ENCODE measurements around the gene BLOC1S4.

The BLOC1S4 gene

DNA sequence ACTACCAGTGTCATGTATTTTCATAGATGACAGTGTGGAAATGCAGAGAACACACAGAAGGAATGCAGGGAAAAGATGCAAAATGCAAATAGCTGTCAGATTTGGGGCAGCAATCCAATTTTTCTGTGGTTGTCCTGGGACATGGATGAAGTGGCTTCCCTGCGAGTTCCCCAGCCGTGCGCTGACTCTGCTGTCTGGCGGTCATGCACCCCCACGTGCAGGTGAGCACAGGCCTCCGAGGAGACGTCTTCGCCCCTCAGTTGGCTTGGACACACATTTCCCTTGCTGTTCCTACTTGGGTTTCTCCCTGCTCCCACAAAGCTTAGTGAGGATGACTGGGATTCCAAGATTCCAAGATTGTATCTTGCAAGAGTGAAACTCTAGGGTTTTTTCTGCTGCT lies 24.4 kb downstream of the BLOC1S4 start:
- no peaks in the 10 kb centered on the region for H3K9me3 Mint-ChIP-seq
- no peak overlapping the region for H3K4me3 Mint-ChIP-seq
- H3K4me1 Mint-ChIP-seq: no peaks in the 10 kb centered on the region
- H3K27me3 Mint-ChIP-seq: peaks cover 1% of the 10 kb centered on the region
- no peak overlapping the region for H3K27ac Mint-ChIP-seq
- peaks cover 2% of the 10 kb centered on the region for H3K36me3 Mint-ChIP-seq

DNA sequence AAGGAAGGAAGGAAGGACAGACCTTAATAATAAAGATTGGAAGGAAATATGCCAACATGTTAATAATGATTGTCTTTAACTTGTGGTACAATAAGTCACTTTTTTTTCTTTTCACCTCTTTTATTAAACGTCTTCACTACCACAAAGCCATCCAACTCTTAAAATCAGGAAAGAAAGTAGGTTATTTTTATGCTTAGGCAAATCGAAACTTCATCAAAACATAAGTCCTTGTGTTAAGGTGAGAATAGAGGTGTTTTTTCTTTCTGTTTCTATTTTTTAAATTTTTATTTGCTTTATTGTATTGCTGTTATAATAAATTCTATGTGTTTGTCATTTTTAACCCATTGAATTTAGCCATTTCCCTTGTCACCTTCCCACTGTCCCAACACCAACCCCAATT lies 26.5 kb downstream of the BLOC1S4 start:
- H3K27ac Mint-ChIP-seq: peak overlapping the region; percentile 56

DNA sequence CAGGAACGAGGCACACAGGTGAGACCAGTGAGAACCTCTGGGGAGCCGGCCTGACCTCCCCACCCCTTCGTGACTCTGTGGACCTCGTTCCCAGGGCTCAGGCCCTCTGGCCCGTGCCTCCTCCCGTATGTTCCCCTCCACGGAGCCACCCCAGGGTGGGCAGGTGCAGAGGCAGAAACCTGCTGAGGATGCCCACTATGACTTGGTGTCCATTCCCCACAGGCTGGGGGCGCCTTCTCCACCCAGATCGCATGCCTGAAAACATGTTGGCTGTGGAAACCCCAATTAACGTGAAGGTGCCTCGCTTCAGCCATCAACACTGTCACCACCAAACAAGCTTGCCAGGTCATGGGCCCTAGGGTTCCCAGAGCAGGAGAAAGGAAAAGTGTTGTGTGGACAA lies 27.0 kb downstream of the BLOC1S4 start:
- Mint-ChIP-seq H3K27ac (no peak overlapping the region), H3K36me3 (peaks cover 2% of the 10 kb centered on the region), H3K9me3 (no peaks in the 10 kb centered on the region), H3K4me1 (no peaks in the 10 kb centered on the region), H3K27me3 (peaks cover 1% of the 10 kb centered on the region), H3K4me3 (no peak overlapping the region)

More for the DNA sequence above, 26.5 kb downstream of the BLOC1S4 start:
- Mint-ChIP-seq H3K4me3 (no peak overlapping the region), H3K27me3 (peaks cover 1% of the 10 kb centered on the region), H3K36me3 (peaks cover 2% of the 10 kb centered on the region), H3K4me1 (no peaks in the 10 kb centered on the region), H3K9me3 (no peaks in the 10 kb centered on the region)

DNA sequence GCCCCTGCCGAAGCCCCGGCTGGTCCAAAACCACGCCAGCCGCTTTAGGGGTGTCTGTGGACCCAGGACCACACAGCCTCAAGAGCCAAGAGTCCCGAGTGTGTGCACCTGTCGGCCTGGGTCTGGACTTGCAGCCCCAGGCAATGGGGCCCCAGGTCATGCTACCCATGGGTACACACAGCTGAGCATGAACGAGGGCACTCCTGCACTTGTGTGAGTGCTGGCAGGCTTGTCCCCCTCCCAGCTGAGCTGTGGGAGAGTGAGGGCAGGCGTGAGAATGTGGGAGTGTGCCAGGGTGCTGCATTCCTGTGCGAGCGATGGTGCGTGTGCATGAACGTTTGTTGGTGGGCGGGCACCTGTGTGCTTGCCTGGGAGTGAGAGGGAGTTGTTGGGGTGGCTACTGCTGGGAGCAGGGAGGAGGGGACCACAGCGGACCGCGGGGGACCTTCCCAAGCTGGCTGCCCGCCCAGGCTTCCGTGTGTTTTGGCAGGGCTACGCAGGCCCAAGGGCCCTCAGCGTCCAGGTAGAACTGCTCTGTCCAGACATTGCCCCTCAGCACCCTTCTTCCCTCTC lies 30.8 kb downstream of the BLOC1S4 start:
- Mint-ChIP-seq H3K4me3 (no peak overlapping the region), H3K36me3 (no peaks in the 10 kb centered on the region), H3K27me3 (no peaks in the 10 kb centered on the region), H3K9me3 (no peaks in the 10 kb centered on the region), H3K27ac (no peak overlapping the region), H3K4me1 (peaks cover 6% of the 10 kb centered on the region)

DNA sequence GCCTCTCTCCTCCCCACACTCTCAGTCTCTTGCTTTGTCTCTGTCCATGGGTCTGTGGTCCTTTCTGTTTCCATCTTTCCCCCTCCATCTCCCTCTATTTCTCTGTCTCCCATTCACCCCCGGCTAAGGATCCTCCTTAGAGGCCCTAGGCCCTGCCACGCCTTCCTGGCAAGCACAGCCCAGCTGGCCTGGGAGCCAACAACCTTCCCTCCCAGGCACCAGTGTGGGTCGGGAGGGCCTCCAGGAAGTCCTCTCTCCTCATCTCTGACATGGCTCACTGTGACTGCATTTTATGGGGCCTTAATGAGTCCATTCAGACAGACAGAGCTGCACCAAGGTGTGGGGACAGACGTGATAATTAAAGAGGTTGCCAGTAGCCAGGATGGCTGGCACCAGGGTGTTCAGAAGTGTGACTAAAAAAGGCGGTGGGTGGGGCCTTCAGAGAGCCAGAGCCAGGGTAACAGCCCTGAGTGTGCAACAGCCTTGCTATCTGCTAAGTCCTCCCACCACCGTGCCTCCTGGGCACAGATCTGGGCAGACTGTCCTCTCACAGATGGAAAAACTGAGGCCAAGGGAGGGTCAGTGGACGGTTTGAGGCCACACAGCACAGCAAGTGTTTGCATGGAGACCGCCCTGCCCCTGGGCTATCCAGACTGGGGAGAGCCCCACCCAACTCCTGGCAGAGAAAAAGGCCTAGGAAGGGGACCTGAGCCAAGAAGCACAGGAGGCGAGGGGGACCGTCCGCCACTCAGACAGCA lies 31.5 kb downstream of the BLOC1S4 start:
- no peak overlapping the region for H3K27ac Mint-ChIP-seq

DNA sequence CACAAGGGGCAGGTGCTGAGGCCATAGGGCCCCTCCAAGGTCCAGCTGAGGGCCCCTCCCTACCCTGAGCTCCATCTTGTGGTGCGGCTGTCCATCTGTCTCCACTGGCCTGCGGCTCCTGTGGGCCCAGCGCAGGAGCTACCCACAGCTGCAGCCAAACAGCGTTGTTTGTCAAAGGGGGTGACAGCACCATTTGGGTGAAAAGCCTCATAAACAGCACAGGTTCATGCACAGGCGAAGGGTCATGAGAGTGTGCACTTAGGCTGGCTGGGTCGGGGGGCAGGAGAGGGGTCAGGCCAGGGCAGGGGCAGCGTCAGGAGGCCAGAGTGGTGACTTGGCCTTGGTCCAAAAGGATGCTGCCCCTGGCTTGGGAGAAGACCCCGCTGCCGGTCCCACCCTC lies 32.3 kb downstream of the BLOC1S4 start:
- no peaks in the 10 kb centered on the region for H3K36me3 Mint-ChIP-seq
- H3K4me1 Mint-ChIP-seq: peaks cover 8% of the 10 kb centered on the region
- H3K27ac Mint-ChIP-seq: no peak overlapping the region
- H3K27me3 Mint-ChIP-seq: no peaks in the 10 kb centered on the region
- no peak overlapping the region for H3K4me3 Mint-ChIP-seq
- no peaks in the 10 kb centered on the region for H3K9me3 Mint-ChIP-seq

More for the DNA sequence above, 31.5 kb downstream of the BLOC1S4 start:
- no peaks in the 10 kb centered on the region for H3K36me3 Mint-ChIP-seq
- peaks cover 8% of the 10 kb centered on the region for H3K4me1 Mint-ChIP-seq
- H3K9me3 Mint-ChIP-seq: no peaks in the 10 kb centered on the region
- no peak overlapping the region for H3K4me3 Mint-ChIP-seq
- no peaks in the 10 kb centered on the region for H3K27me3 Mint-ChIP-seq

DNA sequence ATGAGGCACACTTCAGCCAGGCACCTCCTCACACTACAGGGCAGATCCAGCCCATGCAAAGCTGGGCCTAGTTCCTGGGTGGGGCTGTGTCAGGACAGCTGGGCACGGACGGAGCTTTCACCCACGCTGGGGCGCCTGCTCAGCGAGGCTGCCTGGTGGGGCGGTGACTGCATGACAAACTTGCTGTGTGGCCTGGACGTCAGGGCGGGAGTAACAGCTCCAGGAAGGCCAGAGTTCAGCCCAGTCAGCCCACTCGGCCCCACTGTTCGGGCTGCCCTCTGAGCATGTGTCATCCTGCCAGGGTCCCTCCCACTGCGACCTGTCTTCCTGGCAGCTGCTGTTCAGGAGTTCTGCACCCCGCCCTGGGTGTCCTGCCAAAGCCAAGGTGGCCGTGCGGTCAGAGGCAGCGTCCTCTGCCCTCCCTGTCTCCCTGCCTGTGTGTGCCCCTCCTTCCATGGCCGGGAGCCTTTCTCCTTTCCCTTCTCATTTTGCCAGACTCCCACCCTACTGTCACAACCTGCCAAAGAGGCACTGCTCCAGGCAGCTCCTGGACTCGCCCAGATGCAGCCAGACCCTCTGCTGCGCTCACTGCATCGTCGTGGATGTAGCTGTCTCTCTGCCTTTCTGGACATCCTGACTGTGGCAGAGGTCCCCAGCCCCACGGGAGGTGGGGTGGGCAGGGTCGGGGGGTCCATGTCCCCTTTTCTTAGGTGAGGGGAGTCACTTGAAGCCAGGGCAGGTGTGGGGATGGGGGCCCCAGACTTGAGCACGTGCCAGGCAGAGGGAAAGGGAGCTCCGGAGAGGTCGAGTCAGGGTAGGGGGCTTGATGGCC lies 33.6 kb downstream of the BLOC1S4 start:
- H3K4me3 Mint-ChIP-seq: no peak overlapping the region
- no peaks in the 10 kb centered on the region for H3K27me3 Mint-ChIP-seq
- no peaks in the 10 kb centered on the region for H3K9me3 Mint-ChIP-seq
- no peaks in the 10 kb centered on the region for H3K36me3 Mint-ChIP-seq
- H3K27ac Mint-ChIP-seq: no peak overlapping the region
- H3K4me1 Mint-ChIP-seq: peaks cover 8% of the 10 kb centered on the region

DNA sequence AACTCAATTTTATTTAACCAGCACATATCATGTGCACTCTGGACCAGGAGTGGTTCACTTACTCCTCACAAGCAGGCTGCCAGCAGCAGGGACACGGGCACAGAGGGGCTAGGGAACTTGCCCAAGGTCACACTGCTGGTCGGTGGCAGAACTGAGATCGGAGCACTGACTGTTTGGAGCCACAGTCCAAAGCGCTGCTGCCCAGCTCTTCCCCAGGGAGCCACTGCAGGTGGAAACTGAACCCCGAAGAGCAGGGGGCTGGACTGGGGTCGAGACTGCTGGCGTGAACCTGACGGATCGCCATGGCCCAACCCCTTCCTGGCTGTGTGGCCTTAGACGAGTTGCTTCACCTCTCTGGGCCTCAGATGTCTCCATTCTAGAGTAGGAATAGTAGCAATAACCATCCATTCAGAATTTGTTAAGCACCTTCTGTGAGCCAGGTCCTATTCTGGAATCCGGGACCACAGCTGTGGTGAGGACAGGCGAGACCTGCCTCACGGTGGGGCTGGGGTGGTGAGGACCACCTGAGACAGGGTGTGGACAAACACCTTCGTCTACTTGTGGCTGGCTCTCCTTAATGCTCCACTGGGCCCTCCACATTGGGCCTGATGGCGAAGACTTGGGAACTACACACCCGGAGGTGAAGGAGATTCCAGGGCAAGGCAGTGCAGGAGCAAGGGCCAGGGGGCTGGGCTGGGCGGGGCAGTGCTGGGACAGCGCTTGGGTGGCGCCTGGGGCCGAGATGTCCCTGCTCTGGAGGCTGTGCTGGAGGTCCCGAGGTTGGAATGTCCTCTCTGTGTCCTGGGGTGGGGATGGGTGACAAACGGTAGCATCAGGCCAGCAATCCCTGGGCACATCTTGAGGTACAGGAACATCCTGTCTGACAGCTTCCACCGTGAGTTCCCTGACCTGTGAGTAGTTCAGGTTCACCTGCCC lies 34.6 kb downstream of the BLOC1S4 start:
- H3K27ac Mint-ChIP-seq: no peak overlapping the region
- H3K4me3 Mint-ChIP-seq: peak overlapping the region; percentile 64
- no peaks in the 10 kb centered on the region for H3K9me3 Mint-ChIP-seq

DNA sequence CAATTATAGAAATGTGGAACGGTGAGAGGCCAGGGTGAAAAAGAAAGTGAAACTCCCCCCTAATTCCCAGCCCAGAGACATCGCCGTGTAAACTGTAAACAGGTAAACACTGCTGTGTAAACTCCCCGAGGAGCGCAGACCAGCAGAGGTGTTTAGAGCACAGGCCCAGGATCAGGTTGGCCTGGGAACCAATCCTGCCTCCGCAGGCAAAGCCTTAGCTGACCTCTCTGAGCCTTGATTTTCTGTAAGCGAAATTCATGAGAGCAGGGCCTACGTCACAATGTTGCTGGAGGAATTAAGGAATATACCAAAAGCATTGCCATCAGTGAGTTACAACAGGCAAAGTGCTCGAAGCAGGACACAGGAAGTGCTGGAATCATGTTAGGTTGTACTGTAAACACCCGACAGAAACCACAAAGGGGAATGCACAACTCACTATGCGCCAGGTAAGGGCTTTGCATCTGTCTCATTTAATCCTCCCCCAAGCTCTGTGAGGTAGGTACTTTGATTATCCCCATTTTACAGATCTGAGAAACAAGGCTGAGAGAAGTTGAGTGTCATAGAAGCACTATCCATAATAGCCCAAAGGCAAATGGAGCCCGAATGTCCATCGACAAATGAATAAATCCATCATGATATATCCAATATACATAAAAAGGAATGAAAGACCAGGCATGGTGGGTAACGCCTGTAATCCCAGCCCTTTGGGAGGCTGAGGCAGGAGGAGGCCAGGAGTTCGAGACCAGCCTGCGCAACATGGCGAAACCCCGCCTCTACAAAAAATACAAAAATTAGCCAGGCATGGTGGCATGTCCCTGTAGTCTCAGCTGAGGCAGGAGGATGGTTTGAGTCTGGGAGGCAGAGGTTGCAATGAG lies 35.9 kb downstream of the BLOC1S4 start:
- Mint-ChIP-seq H3K27me3 (no peaks in the 10 kb centered on the region), H3K4me1 (peaks cover 8% of the 10 kb centered on the region), H3K9me3 (no peaks in the 10 kb centered on the region), H3K4me3 (peak overlapping the region; percentile 64), H3K27ac (no peak overlapping the region), H3K36me3 (no peaks in the 10 kb centered on the region)

More for the DNA sequence above, 34.6 kb downstream of the BLOC1S4 start:
- Mint-ChIP-seq H3K27me3 (no peaks in the 10 kb centered on the region), H3K36me3 (no peaks in the 10 kb centered on the region), H3K4me1 (peaks cover 8% of the 10 kb centered on the region)

DNA sequence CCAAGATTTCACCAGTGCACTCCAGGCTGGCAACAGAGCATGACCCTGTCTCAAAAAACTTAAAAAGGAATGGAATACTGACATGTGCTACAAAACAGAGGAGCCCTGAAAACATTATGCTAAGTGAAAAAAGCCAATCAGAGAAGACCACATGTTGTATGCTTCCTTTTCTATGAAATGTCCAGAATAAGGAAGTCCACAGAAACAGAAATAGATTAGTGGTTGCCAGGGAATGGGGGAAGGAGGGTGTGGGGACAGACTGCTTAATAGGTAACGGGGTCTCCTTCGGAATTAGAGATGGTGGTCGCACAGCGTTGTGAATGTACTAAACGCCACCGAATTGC lies 36.5 kb downstream of the BLOC1S4 start:
- no peaks in the 10 kb centered on the region for H3K27me3 Mint-ChIP-seq
- no peaks in the 10 kb centered on the region for H3K9me3 Mint-ChIP-seq
- H3K4me1 Mint-ChIP-seq: peaks cover 8% of the 10 kb centered on the region
- H3K4me3 Mint-ChIP-seq: no peak overlapping the region
- H3K27ac Mint-ChIP-seq: no peak overlapping the region
- no peaks in the 10 kb centered on the region for H3K36me3 Mint-ChIP-seq

DNA sequence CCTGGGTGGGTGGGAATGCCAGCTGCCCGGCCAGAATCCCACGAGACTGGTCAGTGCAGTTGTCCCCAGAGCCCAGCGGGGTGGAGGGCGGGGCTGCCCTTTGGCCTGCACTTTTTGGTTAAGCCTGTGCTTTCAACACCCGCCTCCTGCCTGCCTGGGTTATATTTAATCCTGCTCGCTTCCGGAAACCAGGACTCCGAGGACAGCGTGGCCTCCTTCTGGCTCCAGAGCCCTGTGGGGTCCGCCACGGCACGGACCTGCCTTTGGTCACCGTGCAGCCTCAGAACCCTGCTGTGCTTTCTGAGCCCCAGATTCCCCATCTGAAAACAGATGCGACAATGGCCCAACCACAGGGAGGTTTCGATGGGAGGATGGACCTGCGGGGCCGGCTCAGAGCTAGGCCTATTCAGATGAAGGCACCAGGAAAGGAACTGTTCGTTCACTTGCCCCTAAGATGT lies 37.2 kb downstream of the BLOC1S4 start:
- Mint-ChIP-seq H3K4me3 (no peak overlapping the region), H3K27me3 (no peaks in the 10 kb centered on the region), H3K9me3 (no peaks in the 10 kb centered on the region), H3K36me3 (no peaks in the 10 kb centered on the region), H3K27ac (no peak overlapping the region), H3K4me1 (peaks cover 8% of the 10 kb centered on the region)

DNA sequence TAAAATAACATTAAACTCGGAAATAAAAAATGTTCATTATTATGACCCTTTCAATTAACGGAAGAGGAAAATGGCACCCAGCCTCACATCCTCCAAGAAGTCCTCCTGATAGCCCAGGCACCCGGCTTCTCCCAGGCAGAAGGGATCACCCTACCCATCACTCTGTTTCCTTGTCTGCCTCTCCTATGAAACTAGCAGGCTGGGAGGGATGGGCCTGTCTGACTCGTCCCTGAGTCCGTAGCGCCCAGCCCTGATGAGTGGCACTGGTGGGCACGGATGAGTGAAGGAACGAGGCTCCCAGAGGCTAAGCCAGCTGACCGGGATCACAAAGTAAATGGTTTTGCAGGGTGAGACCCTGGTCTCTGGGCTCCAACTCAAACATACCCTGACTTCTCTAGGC lies 37.9 kb downstream of the BLOC1S4 start:
- no peaks in the 10 kb centered on the region for H3K36me3 Mint-ChIP-seq

DNA sequence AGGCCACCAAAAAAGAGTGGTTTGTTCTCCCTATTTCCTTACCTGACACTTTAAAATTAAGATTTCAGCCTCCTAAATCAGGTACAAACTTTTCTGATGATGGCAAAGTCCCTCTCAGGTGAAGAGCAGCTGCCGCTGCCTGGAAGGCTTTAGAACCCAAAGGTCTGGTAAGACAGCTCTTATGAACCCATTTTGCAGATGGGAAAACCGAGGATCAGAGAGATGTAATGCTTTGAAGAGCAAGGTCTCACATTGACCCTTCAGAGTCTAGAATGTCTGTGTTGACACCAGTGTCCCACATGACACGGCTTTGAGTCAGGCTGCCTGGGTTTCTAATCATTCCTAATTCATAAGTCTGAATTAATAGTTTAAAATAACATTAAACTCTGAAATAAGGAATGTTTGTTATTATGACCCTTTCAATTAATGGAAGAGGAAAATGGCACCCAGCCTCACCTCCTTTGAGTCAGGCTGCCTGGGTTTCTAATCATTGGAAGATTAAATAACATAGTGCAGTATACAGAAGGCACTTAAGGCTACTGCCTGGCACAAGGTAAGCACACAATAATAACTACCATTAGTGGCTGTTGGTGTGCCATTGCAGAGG lies 38.6 kb downstream of the BLOC1S4 start:
- Mint-ChIP-seq H3K4me1 (peaks cover 8% of the 10 kb centered on the region), H3K27me3 (no peaks in the 10 kb centered on the region), H3K36me3 (no peaks in the 10 kb centered on the region), H3K27ac (no peak overlapping the region), H3K9me3 (no peaks in the 10 kb centered on the region), H3K4me3 (no peak overlapping the region)

More for the DNA sequence above, 37.9 kb downstream of the BLOC1S4 start:
- no peak overlapping the region for H3K27ac Mint-ChIP-seq
- H3K4me3 Mint-ChIP-seq: no peak overlapping the region
- H3K9me3 Mint-ChIP-seq: no peaks in the 10 kb centered on the region
- peaks cover 8% of the 10 kb centered on the region for H3K4me1 Mint-ChIP-seq
- no peaks in the 10 kb centered on the region for H3K27me3 Mint-ChIP-seq

DNA sequence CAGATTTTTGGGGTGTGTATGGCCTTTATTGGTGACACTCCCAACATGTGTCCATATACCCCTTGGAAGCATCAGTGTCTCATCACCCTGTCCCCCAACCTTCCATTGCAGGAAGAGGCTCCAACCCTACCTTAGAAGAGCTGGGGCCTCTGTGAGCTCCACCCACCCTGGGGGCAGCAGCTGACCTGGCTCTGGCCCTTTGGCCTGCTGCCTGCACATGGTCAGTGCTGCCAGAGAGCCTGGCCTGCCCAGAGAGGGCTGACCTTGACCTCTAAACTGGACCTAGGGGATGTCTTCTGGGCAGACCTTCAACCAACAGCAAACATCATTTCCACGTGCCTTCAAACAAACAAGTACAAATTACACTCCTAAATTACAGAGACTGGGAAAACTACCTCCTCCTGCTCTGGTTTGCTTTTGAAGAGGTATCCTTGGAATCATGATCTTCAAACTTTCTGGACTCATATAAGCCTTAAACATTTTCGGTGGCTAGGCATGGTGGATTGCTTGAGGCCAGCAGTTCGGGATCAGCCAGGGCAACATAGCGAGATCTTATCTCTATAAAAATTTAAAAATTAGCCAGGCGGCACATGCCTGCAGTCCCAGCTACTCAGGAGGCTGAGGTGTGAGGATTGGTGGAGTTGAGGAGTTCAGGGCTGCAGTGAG lies 39.2 kb downstream of the BLOC1S4 start:
- no peak overlapping the region for H3K4me3 Mint-ChIP-seq
- H3K27me3 Mint-ChIP-seq: no peaks in the 10 kb centered on the region
- peaks cover 8% of the 10 kb centered on the region for H3K4me1 Mint-ChIP-seq
- no peak overlapping the region for H3K27ac Mint-ChIP-seq
- no peaks in the 10 kb centered on the region for H3K9me3 Mint-ChIP-seq
- H3K36me3 Mint-ChIP-seq: no peaks in the 10 kb centered on the region
